Ovary (tissue), 3 donors: Measurements from ENCODE around the gene CELF2.

Source experiments
- POLR2A ChIP-seq: fragments of 450-650 bp; IDR thresholded peaks from one replicate; pipeline ENCODE4 v1.6.1; 2017; ENCODE audit warnings: antibody characterized with exemption, mild to moderate bottlenecking, moderate library complexity
- TF ChIP-seq, protein P1 (sequence below), 3 donors: fragments of 450-650 bp in 2 of 3; fragments of 200-600 bp in 1 of 3; IDR thresholded peaks; one replicate each; pipeline versions ENCODE4 v1.5.1 to v1.8.0; 2016 to 2022; ENCODE audit warnings: antibody characterized with exemption in 3 of 3, mild to moderate bottlenecking in 1 of 3
- donor health status: DM: no; HTN: no; CAD: no.

DNA sequence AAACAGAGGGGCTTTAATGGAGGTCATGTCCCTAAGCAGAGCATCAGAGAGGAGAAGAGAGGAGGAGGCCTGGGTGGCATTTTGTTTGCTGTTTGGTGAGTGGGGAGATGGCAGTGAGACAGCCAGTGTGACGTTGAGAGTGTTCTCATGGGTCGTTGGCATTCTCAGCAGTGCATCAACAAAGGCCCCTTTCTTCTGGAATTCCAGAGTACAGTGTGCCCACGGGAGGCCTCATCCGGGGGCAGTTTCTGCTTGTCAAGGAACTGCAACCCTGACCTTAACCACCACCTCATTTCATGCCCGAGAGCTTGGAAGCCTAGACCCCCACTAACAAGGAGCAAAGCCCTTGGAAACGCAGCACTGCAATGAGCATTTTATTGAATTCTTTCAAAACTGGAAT, 92.9 kb downstream of the CELF2 start:
- TF ChIP-seq, protein P1, sequence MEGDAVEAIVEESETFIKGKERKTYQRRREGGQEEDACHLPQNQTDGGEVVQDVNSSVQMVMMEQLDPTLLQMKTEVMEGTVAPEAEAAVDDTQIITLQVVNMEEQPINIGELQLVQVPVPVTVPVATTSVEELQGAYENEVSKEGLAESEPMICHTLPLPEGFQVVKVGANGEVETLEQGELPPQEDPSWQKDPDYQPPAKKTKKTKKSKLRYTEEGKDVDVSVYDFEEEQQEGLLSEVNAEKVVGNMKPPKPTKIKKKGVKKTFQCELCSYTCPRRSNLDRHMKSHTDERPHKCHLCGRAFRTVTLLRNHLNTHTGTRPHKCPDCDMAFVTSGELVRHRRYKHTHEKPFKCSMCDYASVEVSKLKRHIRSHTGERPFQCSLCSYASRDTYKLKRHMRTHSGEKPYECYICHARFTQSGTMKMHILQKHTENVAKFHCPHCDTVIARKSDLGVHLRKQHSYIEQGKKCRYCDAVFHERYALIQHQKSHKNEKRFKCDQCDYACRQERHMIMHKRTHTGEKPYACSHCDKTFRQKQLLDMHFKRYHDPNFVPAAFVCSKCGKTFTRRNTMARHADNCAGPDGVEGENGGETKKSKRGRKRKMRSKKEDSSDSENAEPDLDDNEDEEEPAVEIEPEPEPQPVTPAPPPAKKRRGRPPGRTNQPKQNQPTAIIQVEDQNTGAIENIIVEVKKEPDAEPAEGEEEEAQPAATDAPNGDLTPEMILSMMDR (IDR thresholded peaks at IDR 0.05), result no peak
- TF ChIP-seq POLR2A, result no peak
